GM15510 (cell line): ENCODE measurements around the gene SFXN5.

Experiments used
- POLR2A ChIP-seq: IDR thresholded peaks from 3 replicates; pipeline ENCODE4 v1.6.1; 2011; ENCODE audit warnings: borderline replicate concordance; ENCODE audit not compliant: insufficient read length; ENCODE audit errors: extremely low read depth

Gene SFXN5

GRCh38 chr2:72913486-72914205 lies 157.9 kb downstream of the SFXN5 start:
- no peak for TF ChIP-seq POLR2A

- TF ChIP-seq POLR2A, result no peak
Measured at GRCh38 chr2:72911256-72911655, 160.3 kb downstream of the SFXN5 start.

GRCh38 chr2:72908741-72909140 lies 162.8 kb downstream of the SFXN5 start:
- TF ChIP-seq POLR2A, result no peak

GRCh38 chr2:72901426-72901825 lies 170.1 kb downstream of the SFXN5 start:
- TF ChIP-seq POLR2A, result no peak

- no peak for TF ChIP-seq POLR2A
Measured at GRCh38 chr2:72900191-72900825, 171.2 kb downstream of the SFXN5 start.

GRCh38 chr2:72898585-72898906 lies 173.0 kb downstream of the SFXN5 start:
- TF ChIP-seq POLR2A, result no peak

- TF ChIP-seq POLR2A, result no peak
Measured at GRCh38 chr2:72897785-72898584, 173.5 kb downstream of the SFXN5 start.

- TF ChIP-seq POLR2A, result no peak
Measured at GRCh38 chr2:72896446-72896845, 175.1 kb downstream of the SFXN5 start.

GRCh38 chr2:72895759-72896281 lies 175.7 kb downstream of the SFXN5 start:
- no peak for TF ChIP-seq POLR2A

- TF ChIP-seq POLR2A, result no peak
Measured at GRCh38 chr2:72895154-72895553, 176.4 kb downstream of the SFXN5 start.

- TF ChIP-seq POLR2A, result no peak
Measured at GRCh38 chr2:72894514-72894913, 177.0 kb downstream of the SFXN5 start.

GRCh38 chr2:72893594-72894319 lies 177.8 kb downstream of the SFXN5 start:
- TF ChIP-seq POLR2A, result no peak

- no peak for TF ChIP-seq POLR2A
Measured at GRCh38 chr2:72892506-72893173, 178.9 kb downstream of the SFXN5 start.
